NCI-H2227 treated with DMSO at 0.1 percent for 48 hours (cell line): ENCODE data around the gene ABCB10.
A peak's percentile ranks its signal among the peaks of the same experiment; 100 is the strongest.
"Not testable (repeated sequence)": the region's sequence is repeated elsewhere in the genome, so short reads cannot be mapped to it uniquely, and the experiment has no call there.

ENCODE experiments used
- DNase-seq: peaks from one replicate; lab custom pipeline; 2025; lab: John Stamatoyannopoulos, UW

The ABCB10 gene

GRCh38 chr1:229558460-229559335 is at the start of gene ABCB10:
TSS of gene ABCB10 (minus strand) at chr1:229558707. CDS start at chr1:229558652, 55 bp downstream.
- DNase-seq = peak; percentile 97

GRCh38 chr1:229607370-229607769 is 48.9 kb upstream of the ABCB10 start:
- no peak for DNase-seq

GRCh38 chr1:229603371-229604005 is 45.0 kb upstream of the ABCB10 start:
- DNase-seq = no peak

DNA sequence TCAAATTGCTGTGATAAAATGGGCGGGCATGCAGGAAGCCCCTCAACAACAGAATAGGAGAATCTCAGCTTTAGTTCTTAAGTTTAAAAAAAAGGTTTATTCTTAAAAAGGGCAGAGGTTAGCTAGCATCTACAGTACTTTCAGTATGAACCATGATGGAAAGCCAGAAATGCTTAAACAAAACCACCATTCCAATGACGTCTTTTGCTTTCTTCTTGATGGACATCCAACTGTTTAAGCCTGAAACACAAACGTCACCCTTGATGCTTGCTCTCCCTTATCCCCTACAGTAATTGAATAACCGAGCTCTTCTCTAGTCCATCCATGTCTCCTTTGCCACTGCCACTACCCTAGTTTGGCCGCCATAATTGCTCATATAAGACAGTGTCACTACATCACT is 41.7 kb upstream of the ABCB10 start:
- no peak for DNase-seq

DNA sequence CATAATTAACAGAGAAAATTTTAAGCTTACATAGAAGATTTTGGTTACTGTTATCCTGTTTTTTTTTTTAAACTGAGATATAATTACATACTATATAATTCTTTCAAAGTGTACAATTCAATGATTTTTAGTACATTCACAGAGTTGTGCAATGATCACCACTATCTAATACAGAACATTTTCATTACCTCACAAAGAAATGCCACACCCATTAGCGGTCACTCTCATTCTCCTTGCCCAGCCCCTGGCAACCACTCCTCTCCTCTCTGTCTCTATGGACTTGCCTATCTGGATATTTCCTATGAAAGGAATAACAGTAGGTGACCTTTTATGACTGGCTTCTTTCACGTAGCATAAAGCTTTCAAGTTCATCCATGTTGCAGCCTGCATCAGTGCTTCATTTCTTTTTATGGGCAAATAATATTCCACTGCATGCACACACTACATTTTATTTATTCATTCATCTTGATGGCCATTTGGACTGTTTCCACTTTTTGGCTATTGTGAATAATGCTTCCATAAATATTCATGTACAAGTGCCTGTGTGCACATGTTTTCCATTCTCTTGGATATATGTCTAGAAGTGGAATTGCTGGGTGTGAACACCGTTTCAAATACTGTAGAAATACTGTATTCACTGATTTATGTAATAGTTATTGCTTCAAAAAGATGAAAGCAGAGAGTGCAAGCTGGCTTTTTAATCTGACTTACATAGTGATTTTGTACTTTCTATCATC is 40.9 kb upstream of the ABCB10 start:
- no peak for DNase-seq

DNA sequence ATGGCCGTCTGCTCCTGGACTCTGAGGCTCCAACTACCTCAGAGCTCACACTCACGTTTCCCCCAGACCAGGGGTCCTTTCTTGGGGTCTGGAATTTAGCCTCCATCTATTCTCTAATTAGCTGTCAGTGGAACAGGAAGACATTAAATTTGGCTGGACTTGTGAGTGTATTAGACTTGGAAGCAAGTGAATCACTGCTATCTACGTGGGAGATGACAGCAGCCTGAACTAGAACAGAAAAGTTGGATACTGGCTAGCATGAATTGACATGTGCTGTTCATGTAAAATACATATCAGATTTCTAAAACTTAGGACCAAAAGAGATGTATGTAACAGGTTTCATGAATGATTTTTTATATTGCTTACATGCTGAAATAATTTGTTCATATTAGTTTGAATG is 39.4 kb upstream of the ABCB10 start:
- no peak for DNase-seq

DNA sequence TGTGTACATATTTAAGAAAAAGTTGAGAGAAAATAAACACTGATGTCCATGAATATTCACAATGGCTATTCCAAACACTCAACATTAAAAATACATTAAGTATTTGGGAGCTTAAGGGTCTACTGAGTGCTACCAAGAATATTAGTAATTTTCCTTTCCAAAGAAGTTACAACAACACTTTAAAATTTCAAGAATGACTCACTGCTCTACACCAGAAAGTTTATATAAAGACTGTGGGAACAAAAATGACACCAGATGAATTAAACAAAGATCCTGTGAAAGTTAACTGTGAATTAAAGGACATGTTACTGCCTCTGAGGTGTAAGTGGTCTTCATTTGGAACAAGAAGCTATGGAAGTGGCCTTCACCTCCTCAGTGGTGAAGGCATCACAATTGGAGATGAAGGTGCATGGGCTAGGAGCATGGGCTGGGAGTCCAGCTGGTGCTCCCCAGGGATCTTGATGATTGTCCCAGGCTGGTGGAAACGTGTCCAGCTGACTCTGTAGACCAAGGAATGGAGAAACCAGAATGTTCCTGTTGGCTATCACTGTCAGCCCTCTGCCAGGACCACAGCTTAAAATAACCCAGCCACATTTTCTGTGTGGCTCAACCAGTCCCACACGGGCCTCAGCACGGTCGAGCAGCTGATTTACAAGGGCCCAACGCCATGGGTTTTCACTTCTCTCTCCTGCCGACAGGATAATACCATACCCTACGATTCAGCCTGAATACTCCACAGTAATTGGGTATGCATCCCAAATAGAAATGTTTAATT is 38.6 kb upstream of the ABCB10 start:
- no peak for DNase-seq

GRCh38 chr1:229595876-229596275 is 37.4 kb upstream of the ABCB10 start:
- not testable (repeated sequence) for DNase-seq

- no peak for DNase-seq
These were observed 35.9 kb upstream of the ABCB10 start for GRCh38 chr1:229594227-229595008.

GRCh38 chr1:229593800-229594199 is 35.3 kb upstream of the ABCB10 start:
- no peak for DNase-seq

DNA sequence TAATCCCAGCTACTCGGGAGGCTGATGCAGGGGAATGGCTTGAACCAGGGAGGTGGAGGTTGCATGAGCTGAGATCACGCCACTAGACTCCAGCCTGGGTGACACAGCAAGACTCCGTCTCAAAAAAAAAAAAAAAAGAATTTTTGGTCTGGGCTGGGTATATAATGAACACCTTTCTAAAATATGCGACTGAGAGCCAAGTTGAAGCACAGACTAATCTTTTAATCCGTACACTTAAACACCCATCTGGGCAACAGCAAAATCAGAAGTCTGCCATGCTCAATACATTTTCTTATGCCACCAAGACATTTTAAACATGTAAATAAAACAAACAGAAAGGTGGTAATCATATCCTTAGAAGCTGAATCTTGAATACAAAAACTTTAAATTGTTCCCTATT is 31.6 kb upstream of the ABCB10 start:
- no peak for DNase-seq

DNA sequence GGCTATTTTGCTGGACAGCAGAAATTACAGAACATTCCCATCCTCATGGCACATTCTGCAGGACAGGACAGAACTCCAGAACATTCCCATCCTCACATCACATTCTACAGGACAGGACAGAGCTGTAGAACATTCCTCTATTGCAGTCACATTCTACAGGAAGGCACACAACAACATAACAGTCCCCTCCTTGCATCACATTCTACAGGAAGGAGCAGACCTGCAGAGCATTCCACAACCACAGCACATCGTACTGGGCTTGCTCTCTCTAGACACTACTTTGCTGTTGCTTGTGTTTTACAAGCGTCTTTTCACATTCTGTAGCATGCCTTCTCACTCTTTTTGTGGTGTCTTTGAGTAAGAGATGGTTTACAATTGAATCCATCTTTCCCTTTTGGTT is 26.8 kb upstream of the ABCB10 start:
- no peak for DNase-seq

DNA sequence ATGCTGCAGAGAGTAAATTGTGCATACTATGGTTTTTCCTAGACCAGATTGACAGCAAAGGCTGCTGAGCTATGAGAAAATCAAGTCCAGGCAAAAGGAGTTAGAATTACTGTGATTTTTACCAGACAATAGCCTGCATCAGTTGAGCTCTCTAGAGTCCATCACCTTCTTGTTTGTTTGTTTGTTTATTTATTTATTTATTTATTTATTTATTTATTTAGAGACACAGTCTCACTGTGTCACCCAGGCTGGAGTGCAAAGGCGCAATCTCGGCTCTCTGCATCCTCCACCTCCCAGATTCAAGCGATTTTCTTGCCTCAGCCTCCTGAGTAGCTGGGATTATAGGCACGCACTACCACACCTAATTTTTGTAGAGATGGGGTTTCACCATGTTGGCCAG is 24.2 kb upstream of the ABCB10 start:
- DNase-seq = no peak

DNA sequence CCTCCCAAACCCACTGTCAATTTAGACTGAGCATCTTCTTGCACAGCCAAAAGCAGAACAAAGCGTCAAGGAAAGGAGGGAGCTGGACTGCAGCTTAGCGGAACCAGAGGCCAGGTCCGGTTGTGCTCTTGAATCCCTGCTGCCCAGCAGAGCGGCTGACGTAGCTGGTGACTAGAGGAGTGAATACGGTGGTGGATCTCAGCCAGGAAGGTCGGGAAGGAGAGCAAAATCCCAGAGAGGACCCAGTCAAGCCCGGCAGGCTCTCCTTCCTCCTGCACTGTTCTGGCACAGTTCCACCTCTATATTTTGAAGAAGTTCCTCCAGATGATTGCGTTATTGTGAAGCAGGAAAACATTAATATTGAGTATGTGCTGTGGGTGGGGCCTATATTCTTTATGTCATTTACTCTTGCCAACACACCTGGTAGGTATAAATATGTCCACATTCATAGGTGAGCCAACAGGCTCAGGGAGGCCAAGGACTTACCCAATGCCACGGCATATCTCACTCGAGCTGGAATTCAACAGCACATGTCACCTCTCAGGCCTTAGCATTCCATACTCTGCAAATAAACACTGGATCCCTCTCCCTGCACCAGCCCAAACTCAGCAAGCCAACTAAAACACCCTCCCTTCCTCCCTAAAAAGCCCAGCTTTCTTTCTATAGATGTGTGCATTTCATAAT is 23.6 kb upstream of the ABCB10 start:
- DNase-seq = no peak

- no peak for DNase-seq
These were observed 23.0 kb upstream of the ABCB10 start for GRCh38 chr1:229581485-229581884.

- peak; percentile 86 for DNase-seq
These were observed 20.7 kb upstream of the ABCB10 start for GRCh38 chr1:229579059-229579673.

GRCh38 chr1:229578168-229579058 is 19.9 kb upstream of the ABCB10 start:
- DNase-seq = no peak

GRCh38 chr1:229574679-229575442 is 16.4 kb upstream of the ABCB10 start:
- no peak for DNase-seq
